HG02678 (cell line): ENCODE data around the gene EBI3.
"Not testable (repeated sequence)": the region's sequence is repeated elsewhere in the genome, so short reads cannot be mapped to it uniquely, and the experiment has no call there.

Experiments
- ATAC-seq: cut with Tn5 transposase; IDR thresholded peaks from one replicate; pipeline ENCODE4 v1.9.1; 2021; ENCODE audit warnings: mild to moderate bottlenecking, moderate library complexity; ENCODE audit not compliant: unreplicated experiment

EBI3 gene

GRCh38 chr19:4229179-4229931 lies at the start of gene EBI3:
Gene EBI3 (plus strand): TSS chr19:4229523. CDS start chr19:4229551, 28 bp downstream.
- ATAC-seq: peak; percentile 55

DNA sequence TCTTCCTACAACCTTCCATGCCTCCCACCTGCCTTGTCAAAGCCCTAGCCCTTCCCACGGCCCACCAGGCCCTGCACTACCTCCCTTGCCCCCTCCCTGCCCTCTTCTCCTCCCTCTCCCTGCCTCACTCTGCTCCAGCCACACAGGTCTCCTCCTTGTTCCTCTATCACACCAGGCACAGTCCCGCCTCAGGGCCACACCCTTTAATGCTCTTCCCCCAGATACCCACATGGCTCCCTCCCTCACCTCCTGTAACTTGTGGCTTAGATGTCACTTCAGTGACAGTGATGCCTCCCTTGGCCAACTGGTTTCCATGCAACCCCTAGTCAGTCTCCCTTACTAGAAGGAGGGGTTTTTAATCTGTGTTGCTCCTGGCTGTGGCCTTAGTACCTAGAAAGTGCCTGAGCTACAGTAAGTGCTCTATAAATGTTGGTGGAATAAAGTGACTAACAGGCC lies 48.2 kb upstream of the EBI3 start:
- ATAC-seq: no peak

GRCh38 chr19:4182084-4182810 lies 47.1 kb upstream of the EBI3 start, which contains the start of the genes ANKRD24 and SIRT6:
Gene ANKRD24 (plus strand): TSS chr19:4182689. CDS start chr19:4186426, 3,737 bp downstream.
Gene SIRT6 (minus strand): TSS chr19:4182563. CDS start chr19:4182539, 24 bp downstream.
- ATAC-seq: peak; percentile 76

DNA sequence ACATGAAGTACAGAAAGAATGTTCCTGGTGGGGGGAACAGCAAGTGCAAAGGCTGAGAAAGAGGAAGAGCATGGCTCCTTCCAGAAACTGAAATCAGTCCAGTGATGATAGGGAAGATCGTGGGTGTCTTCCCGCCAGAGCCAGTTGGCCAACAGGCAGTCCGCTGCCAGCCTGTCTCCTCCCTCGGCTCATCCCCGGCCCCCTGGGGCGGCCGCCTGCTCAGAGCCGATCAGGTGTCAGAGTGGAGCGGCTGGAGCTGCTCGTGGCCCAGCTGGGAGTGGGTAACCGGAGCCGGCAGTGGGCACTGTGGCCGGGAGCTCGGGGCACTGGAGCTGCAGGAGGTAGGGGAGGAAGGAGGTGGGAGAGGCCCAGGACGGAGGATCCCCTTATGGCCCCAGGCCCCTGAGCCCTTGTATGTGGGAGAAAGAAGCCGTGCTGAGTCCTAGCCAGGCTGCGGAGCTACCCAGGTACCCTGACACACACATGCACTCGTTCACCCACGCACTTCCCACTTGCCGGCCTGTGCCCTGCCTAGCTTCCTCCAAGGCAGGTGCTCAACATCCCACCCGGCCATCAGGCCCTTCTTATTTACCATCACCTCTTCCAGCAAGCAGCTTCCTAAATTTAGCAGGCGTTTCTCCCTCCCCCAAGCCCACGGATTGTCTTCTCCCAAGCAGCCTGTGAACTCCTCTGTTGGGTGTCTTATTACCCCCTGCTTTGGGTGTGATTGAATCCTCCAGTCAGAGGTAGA lies 45.2 kb upstream of the EBI3 start:
- ATAC-seq: no peak

DNA sequence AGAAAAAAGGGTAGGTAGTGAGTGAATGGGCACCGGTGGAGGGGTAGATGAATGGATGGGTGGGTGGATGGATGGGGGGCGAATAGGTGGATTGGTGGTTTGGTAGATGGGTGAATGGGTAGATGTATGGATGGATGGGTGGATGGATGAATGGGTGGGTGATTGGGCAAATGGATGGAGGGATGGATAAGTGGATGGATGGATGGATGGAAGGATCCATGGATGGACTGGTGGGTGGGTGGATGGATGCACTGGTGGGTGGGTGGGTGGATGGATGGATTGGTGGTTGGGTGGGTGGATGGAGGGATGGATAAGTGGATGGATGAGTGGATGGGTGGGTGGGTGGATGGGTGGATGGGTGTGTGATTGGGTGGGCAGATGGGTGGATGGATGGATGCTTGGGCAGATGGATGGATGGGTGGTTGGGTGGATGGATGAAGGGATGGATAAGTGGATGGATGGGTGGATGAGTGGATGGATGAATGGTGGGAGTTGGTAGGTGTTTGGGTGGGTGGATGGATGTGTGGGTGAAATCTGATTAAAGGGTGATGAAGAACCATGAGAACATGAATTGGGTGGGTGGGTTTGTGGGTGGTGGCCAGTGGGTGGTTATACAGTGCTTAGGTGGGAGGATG lies 44.5 kb upstream of the EBI3 start:
- ATAC-seq: no peak

DNA sequence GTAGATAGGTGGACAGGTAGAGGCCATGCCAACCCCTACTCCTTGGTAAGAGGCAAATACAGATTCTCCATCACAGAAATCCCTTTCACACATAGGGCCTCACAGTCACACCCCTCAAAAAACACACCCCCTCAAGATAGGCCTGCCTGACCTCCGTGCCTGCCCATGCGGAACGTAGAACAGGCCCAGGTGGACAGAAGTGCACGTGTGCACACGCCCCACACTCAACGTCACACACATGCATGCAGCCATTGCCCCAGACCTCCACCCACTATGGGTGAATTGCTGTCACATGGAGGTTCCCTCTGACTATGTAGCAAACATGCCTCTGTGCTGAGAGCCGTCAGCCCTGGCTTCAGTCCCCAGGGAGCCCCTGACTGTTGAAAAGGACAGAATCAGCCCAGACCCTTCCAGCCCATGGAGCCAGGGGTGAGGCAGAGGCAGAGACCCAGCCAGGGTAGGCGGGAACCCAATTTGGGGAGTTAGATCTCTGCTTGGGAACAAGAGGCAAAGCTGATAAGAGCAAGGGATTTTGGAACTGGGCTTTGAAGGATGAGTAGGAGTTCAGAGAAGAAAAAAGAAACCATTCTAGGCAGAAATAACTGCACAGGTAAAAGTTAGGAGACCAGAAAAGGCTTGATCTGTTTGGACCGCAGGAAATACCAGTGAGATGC lies 43.8 kb upstream of the EBI3 start:
- ATAC-seq: no peak

- ATAC-seq: no peak
These were observed 43.0 kb upstream of the EBI3 start for GRCh38 chr19:4186087-4186993.

DNA sequence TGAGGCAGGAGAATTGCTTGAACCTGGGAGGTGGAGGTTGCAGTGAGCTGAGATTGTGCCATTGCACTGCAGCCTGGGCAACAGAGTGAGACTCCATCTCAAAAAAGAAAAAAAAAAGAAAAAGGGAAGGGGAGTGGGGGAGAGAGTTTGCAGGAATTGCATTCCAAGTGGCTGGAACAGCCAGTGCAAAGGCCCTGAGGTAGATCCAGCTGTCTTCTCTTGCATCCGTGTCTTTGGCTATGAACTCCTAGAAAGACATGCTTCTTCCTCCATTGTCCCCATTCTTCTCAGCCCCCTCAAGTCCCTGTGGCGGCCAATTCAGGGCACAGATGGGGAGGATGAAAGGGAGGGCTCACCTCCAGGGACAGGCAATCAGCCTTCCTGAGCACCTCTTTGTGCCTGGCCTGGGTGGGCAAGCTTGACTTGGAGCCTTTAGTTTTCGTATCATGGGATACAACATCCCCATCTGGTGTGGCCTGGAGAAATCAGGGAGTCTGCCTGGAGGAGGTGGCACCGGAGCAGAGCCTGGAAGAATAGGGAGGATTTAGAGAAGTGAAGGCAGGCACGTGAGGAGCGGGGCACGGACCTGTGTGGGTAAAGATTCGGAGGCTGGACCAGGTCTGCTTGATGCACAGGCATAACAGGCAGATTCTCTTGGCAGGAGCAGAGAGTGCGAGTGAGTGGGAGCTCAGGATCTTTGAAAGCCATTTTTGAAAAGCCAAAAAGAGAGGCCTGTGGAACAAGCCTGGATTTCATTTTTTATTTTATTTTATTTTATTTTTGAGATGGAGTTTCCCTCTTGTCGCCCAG lies 41.8 kb upstream of the EBI3 start:
- no peak for ATAC-seq

GRCh38 chr19:4189641-4190040 lies 39.7 kb upstream of the EBI3 start:
- ATAC-seq: no peak

DNA sequence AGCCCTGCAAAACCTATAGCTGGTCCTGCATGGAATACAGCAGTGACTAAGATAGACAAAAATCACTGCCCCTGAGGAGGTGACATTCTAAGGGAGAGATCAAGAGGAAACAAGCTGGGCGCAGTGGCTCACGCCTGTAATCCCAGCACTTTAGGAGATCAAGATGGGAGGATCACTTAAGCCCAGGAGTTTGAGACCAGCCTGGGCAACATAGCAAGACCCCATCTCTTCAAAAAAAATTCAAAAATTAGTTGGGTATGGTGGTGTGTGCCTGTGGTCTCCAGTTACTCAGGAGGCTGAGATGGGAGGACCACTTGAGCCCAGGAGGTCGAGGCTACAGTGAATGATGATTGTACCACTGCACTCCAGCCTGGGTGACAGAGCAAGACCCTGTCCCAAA lies 36.8 kb upstream of the EBI3 start:
- ATAC-seq: not testable (repeated sequence)

- ATAC-seq: no peak
These were observed 35.0 kb upstream of the EBI3 start for GRCh38 chr19:4194353-4194752.

- ATAC-seq: no peak
These were observed 33.3 kb upstream of the EBI3 start for GRCh38 chr19:4196009-4196408.

- no peak for ATAC-seq
These were observed 32.7 kb upstream of the EBI3 start for GRCh38 chr19:4196587-4197148.

- ATAC-seq: no peak
These were observed 32.1 kb upstream of the EBI3 start for GRCh38 chr19:4197228-4197624.

DNA sequence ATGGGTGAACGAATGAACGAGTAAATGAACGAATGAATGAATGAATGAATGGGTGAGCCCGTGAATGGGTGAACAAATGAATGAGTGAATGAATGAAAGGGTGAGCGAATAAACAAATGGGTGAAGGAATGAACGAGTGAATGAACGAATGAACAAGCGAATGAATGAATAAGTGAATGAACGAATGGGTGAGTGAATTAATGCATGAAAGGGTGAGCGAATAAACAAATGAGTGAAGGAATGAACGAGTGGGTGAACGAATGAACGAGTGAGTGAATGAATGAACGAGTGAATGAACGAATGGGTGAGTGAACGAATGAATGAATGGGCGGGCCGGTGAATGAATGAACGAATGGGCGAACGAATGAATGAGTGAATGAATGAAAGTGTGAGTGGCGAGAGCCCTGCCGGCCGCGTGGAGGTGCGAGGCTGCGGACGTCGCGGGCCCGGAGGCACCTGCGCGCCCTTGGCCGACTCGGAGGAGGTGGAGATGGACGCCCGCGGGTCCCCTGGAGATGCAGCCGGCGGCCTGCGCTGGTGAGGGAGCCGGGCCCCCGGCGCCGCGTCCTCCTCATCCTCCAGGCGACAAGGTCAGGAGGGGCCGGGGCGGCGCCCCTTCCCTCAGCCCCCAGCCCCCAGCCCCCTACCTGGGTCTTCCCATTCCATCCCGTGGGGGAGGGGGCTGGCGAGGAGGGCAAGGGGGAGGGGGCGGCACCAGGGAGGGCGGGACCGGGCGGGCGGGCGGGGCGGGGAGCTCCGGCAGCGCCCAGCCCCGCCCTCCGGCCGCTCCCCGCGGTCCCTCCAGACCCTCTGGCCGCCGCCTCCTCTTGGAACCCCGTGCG lies 31.5 kb upstream of the EBI3 start:
- no peak for ATAC-seq

DNA sequence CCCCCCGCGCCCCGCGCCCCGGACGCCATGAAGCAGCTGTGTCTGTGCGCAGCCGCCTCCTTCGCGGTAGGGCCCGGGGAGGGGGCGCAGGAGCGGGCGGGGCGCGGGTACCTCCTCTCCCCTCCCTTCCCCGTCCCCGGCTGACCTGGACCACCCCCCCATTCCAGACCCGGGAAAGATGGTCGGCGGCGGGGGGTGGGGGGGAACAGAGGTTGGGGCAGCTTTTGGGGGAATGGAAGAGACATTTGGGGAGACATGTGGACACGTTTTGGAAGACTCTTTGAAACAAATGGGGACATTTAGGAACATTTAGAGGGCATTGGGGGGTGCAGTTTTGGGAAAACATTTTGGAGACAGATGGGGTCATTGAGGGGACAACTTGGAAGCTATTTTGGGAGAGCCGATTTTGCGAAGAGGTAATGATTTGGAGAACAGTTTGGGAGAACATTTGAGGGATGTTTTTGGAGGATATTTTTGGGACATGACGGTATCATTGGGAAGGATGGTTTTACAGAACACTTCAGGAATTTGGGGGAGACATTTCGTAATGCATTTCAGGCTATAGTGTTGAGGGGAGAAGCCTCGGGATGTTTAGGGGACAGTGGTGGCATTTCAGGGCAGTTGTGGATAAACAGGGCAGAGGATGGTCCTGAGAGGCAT lies 30.7 kb upstream of the EBI3 start:
- no peak for ATAC-seq
